Mesodermal cell (in vitro differentiated cells): Measurements from ENCODE around the gene NCL.
"Not testable (repeated sequence)": the region's sequence is repeated elsewhere in the genome, so short reads cannot be mapped to it uniquely, and the experiment has no call there.

Experiments used
- H3K27ac ChIP-seq: 2 replicates; pipeline ENCODE4 v1.7.0; 2013; ENCODE audit warnings: mild to moderate bottlenecking, low read depth, low read length, moderate library complexity; ENCODE audit not compliant: severe bottlenecking
- H3K36me3 ChIP-seq: 2 replicates; pipeline ENCODE4 v1.7.1; 2013; ENCODE audit warnings: mild to moderate bottlenecking, low read length, moderate library complexity; ENCODE audit not compliant: control insufficient read depth, insufficient read depth
- H3K4me1 ChIP-seq: one replicate; pipeline ENCODE4 v1.7.1; 2013; ENCODE audit warnings: mild to moderate bottlenecking, low read length; ENCODE audit not compliant: insufficient read depth, control insufficient read depth, poor library complexity, severe bottlenecking
- H3K4me3 ChIP-seq: 2 replicates; pipeline ENCODE4 v1.7.0; 2013; ENCODE audit warnings: low read length, control low read depth, mild to moderate bottlenecking; ENCODE audit not compliant: insufficient read depth, poor library complexity, severe bottlenecking; ENCODE audit errors: extremely low read depth
- H3K9me3 ChIP-seq: 2 replicates; pipeline ENCODE4 v1.7.1; 2013; ENCODE audit warnings: mild to moderate bottlenecking, low read length, moderate library complexity; ENCODE audit not compliant: control insufficient read depth
- WGBS, 2 experiments: methylation state at CpG; one replicate each; pipeline ENCODE4 v1.1.5; 2013; ENCODE audit warnings: missing lambda C conversion rate in 2 of 2; ENCODE audit not compliant: insufficient coverage in 2 of 2; 5-methylcytosine and 5-hydroxymethylcytosine counted together

NCL gene

DNA sequence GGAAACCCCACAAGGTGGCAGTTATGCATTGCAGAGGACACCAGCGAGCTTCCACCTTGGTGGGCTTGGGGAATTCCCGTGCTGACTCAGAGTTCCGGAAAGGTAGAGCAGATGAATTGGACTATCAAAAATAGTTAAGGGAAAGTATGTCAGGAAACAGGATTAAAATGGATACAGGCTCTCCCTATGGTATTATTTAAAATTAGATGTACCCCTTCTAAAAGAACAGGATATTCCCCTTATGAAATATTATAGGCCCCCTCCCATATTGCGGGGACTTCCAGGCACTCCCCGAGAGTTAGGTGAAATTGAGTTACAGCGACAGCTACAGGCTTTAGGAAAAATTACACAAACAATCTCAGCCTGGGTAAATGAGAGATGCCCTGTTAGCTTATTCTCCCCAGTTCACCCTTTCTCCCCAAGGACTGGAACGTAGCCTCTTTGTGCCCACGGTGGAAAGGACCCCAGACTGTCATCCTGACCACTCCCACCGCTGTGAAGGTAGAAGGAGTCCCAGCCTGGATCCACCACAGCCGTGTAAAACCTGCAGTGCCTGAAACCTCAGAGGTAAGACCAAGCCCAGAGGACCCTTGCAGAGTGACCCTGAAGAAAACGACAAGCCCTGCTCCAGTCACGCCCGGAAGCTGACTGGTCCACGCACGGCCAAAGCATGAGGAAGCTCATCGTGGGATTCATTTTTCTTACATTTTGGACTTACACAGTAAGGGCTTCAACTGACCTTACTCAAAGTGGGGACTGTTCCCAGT lies 58.5 kb downstream of the NCL start:
- WGBS, 2 experiments = 48 to 49% methylated on average over 7 to 12 of the region's 16 CpGs
- H3K4me3 ChIP-seq, H3K9me3 ChIP-seq, H3K36me3 ChIP-seq, H3K4me1 ChIP-seq, H3K27ac ChIP-seq: not testable (repeated sequence)

GRCh38 chr2:231404183-231404578 lies 60.1 kb downstream of the NCL start:
- H3K36me3 ChIP-seq, H3K9me3 ChIP-seq, H3K27ac ChIP-seq, H3K4me1 ChIP-seq, H3K4me3 ChIP-seq: not testable (repeated sequence)
- WGBS, 2 experiments = 91 to 92% methylated on average over 15 to 16 of the region's 16 CpGs
